ENCODE results near the gene RNASEH2C.
"Not testable (repeated sequence)": the region's sequence is repeated elsewhere in the genome, so short reads cannot be mapped to it uniquely, and the experiment has no call there.

The RNASEH2C gene

GRCh38 chr11:65720211-65720934, at the start of gene RNASEH2C:
Gene RNASEH2C (minus strand): TSS chr11:65720798. CDS start chr11:65720758, 40 bp downstream.
- peak; percentile 40 to 63 for DNase-seq

- not testable (repeated sequence) for DNase-seq
Observed at GRCh38 chr11:65767806-65768205, 47.2 kb upstream of the RNASEH2C start.

GRCh38 chr11:65767406-65767805, 46.8 kb upstream of the RNASEH2C start:
- no peak for DNase-seq

- no peak for DNase-seq
Observed at GRCh38 chr11:65766535-65766934, 45.9 kb upstream of the RNASEH2C start.

- DNase-seq: no peak
Observed at GRCh38 chr11:65764434-65764833, 43.8 kb upstream of the RNASEH2C start.

- DNase-seq: not testable (repeated sequence)
Observed at GRCh38 chr11:65762816-65763215, 42.2 kb upstream of the RNASEH2C start.

GRCh38 chr11:65762169-65762568, 41.6 kb upstream of the RNASEH2C start:
- not testable (repeated sequence) for DNase-seq

GRCh38 chr11:65745049-65745448, 24.5 kb upstream of the RNASEH2C start:
- no peak for DNase-seq

GRCh38 chr11:65744699-65745042, 24.1 kb upstream of the RNASEH2C start:
- no peak for DNase-seq

- peak in 1 of 2 donors; percentile 17 for DNase-seq
Observed at GRCh38 chr11:65744026-65744698, 23.6 kb upstream of the RNASEH2C start.

- no peak for DNase-seq
Observed at GRCh38 chr11:65743681-65744025, 23.1 kb upstream of the RNASEH2C start.

- DNase-seq: no peak
Observed at GRCh38 chr11:65742353-65742752, 21.8 kb upstream of the RNASEH2C start.

GRCh38 chr11:65741185-65741584, 20.6 kb upstream of the RNASEH2C start:
- no peak for DNase-seq

GRCh38 chr11:65739022-65739421, 18.4 kb upstream of the RNASEH2C start:
- DNase-seq: no peak

GRCh38 chr11:65736810-65737209, 16.2 kb upstream of the RNASEH2C start:
- DNase-seq: no peak

GRCh38 chr11:65735111-65735510, 14.5 kb upstream of the RNASEH2C start:
- DNase-seq: not testable (repeated sequence)

- no peak for DNase-seq
Observed at GRCh38 chr11:65730461-65730860, 9.9 kb upstream of the RNASEH2C start.

- no peak for DNase-seq
Observed at GRCh38 chr11:65727865-65728264, 7.3 kb upstream of the RNASEH2C start.

GRCh38 chr11:65726660-65727059, 6.1 kb upstream of the RNASEH2C start:
- DNase-seq: no peak

- no peak for DNase-seq
Observed at GRCh38 chr11:65722261-65722660, 1.7 kb upstream of the RNASEH2C start.

- DNase-seq: no peak
Observed at GRCh38 chr11:65719871-65720210, 757 bp downstream of the RNASEH2C start.

GRCh38 chr11:65718964-65719492, 1.6 kb downstream of the RNASEH2C start:
- no peak for DNase-seq

GRCh38 chr11:65718531-65718930, 2.1 kb downstream of the RNASEH2C start:
- DNase-seq: no peak

GRCh38 chr11:65717906-65718305, 2.7 kb downstream of the RNASEH2C start:
- DNase-seq: no peak

All from bone marrow (tissue), 2 donors.